ENCODE data around the gene RIMBP2.
A peak's percentile ranks its signal among the peaks of the same experiment; 100 is the strongest.

RIMBP2 gene

GRCh38 chr12:130375296-130376287 is 340.5 kb downstream of the RIMBP2 start:
- no peak for DNase-seq (ENCODE audit: low read depth in 1 of 2, low spot score in 1 of 2)
- no peak for TF ChIP-seq JUND (IDR thresholded peaks at IDR 0.05; ENCODE audit: low read depth)
- in situ Hi-C loops (cut with HindIII; ENCODE audit: low pct_unique_long_range_greater_than_20kb, low sequenced_read_pairs), result no loop called here

GRCh38 chr12:130374083-130374482 is 342.0 kb downstream of the RIMBP2 start:
- no peak for TF ChIP-seq JUND (IDR thresholded peaks at IDR 0.05; ENCODE audit: low read depth)
- in situ Hi-C loops (cut with HindIII; ENCODE audit: low pct_unique_long_range_greater_than_20kb, low sequenced_read_pairs), result no loop called here
- DNase-seq (ENCODE audit: low read depth in 1 of 2, low spot score in 1 of 2), result no peak

- in situ Hi-C loops (cut with HindIII; ENCODE audit: low pct_unique_long_range_greater_than_20kb, low sequenced_read_pairs), result no loop called here
- no peak for TF ChIP-seq JUND (IDR thresholded peaks at IDR 0.05; ENCODE audit: low read depth)
- DNase-seq (ENCODE audit: low read depth in 1 of 2, low spot score in 1 of 2), result no peak
Observed at GRCh38 chr12:130372936-130373335, 343.2 kb downstream of the RIMBP2 start.

GRCh38 chr12:130371296-130371695 is 344.8 kb downstream of the RIMBP2 start:
- in situ Hi-C loops (cut with HindIII; ENCODE audit: low pct_unique_long_range_greater_than_20kb, low sequenced_read_pairs), result no loop called here
- DNase-seq (ENCODE audit: low read depth in 1 of 2, low spot score in 1 of 2), result peak in 1 of 2 experiments; percentile 20
- no peak for TF ChIP-seq JUND (IDR thresholded peaks at IDR 0.05; ENCODE audit: low read depth)

- no peak for TF ChIP-seq JUND (IDR thresholded peaks at IDR 0.05; ENCODE audit: low read depth)
- DNase-seq (ENCODE audit: low read depth in 1 of 2, low spot score in 1 of 2), result no peak
- in situ Hi-C loops (cut with HindIII; ENCODE audit: low pct_unique_long_range_greater_than_20kb, low sequenced_read_pairs), result no loop called here
Observed at GRCh38 chr12:130369816-130370215, 346.3 kb downstream of the RIMBP2 start.

- in situ Hi-C loops (cut with HindIII; ENCODE audit: low pct_unique_long_range_greater_than_20kb, low sequenced_read_pairs), result no loop called here
- no peak for TF ChIP-seq JUND (IDR thresholded peaks at IDR 0.05; ENCODE audit: low read depth)
- no peak for DNase-seq (ENCODE audit: low read depth in 1 of 2, low spot score in 1 of 2)
Observed at GRCh38 chr12:130367523-130367922, 348.6 kb downstream of the RIMBP2 start.

- TF ChIP-seq JUND (IDR thresholded peaks at IDR 0.05; ENCODE audit: low read depth), result no peak
- in situ Hi-C loops (cut with HindIII; ENCODE audit: low pct_unique_long_range_greater_than_20kb, low sequenced_read_pairs), result no loop called here
- no peak for DNase-seq (ENCODE audit: low read depth in 1 of 2, low spot score in 1 of 2)
Observed at GRCh38 chr12:130367003-130367402, 349.1 kb downstream of the RIMBP2 start.

GRCh38 chr12:130366159-130366558 is 349.9 kb downstream of the RIMBP2 start:
- no peak for TF ChIP-seq JUND (IDR thresholded peaks at IDR 0.05; ENCODE audit: low read depth)
- in situ Hi-C loops (cut with HindIII; ENCODE audit: low pct_unique_long_range_greater_than_20kb, low sequenced_read_pairs), result no loop called here
- DNase-seq (ENCODE audit: low read depth in 1 of 2, low spot score in 1 of 2), result no peak

- in situ Hi-C loops (cut with HindIII; ENCODE audit: low pct_unique_long_range_greater_than_20kb, low sequenced_read_pairs), result no loop called here
- no peak for TF ChIP-seq JUND (IDR thresholded peaks at IDR 0.05; ENCODE audit: low read depth)
- DNase-seq (ENCODE audit: low read depth in 1 of 2, low spot score in 1 of 2), result no peak
Observed at GRCh38 chr12:130364578-130364977, 351.5 kb downstream of the RIMBP2 start.

GRCh38 chr12:130362060-130362459 is 354.0 kb downstream of the RIMBP2 start:
- in situ Hi-C loops (cut with HindIII; ENCODE audit: low pct_unique_long_range_greater_than_20kb, low sequenced_read_pairs), result no loop called here
- DNase-seq (ENCODE audit: low read depth in 1 of 2, low spot score in 1 of 2), result no peak
- TF ChIP-seq JUND (IDR thresholded peaks at IDR 0.05; ENCODE audit: low read depth), result no peak

GRCh38 chr12:130357729-130358330 is 358.3 kb downstream of the RIMBP2 start:
- no peak for DNase-seq (ENCODE audit: low read depth in 1 of 2, low spot score in 1 of 2)
- TF ChIP-seq JUND (IDR thresholded peaks at IDR 0.05; ENCODE audit: low read depth), result no peak
- in situ Hi-C loops (cut with HindIII; ENCODE audit: low pct_unique_long_range_greater_than_20kb, low sequenced_read_pairs), result no loop called here

- no peak for TF ChIP-seq JUND (IDR thresholded peaks at IDR 0.05; ENCODE audit: low read depth)
- in situ Hi-C loops (cut with HindIII; ENCODE audit: low pct_unique_long_range_greater_than_20kb, low sequenced_read_pairs), result no loop called here
- no peak for DNase-seq (ENCODE audit: low read depth in 1 of 2, low spot score in 1 of 2)
Observed at GRCh38 chr12:130357241-130357640, 358.9 kb downstream of the RIMBP2 start.

GRCh38 chr12:130356222-130356621 is 359.9 kb downstream of the RIMBP2 start:
- DNase-seq (ENCODE audit: low read depth in 1 of 2, low spot score in 1 of 2), result no peak
- in situ Hi-C loops (cut with HindIII; ENCODE audit: low pct_unique_long_range_greater_than_20kb, low sequenced_read_pairs), result no loop called here
- TF ChIP-seq JUND (IDR thresholded peaks at IDR 0.05; ENCODE audit: low read depth), result no peak

Data from T47D (cell line).